GM12872 (cell line): ENCODE measurements around the gene UNC119B.

Experiments
- TF ChIP-seq, protein P1 (sequence below): IDR thresholded peaks from 3 replicates; pipeline ENCODE4 v1.5.1; 2011; ENCODE audit warnings: low read depth, mild to moderate bottlenecking, low read length, moderate library complexity; ENCODE audit not compliant: insufficient read depth

UNC119B gene

DNA sequence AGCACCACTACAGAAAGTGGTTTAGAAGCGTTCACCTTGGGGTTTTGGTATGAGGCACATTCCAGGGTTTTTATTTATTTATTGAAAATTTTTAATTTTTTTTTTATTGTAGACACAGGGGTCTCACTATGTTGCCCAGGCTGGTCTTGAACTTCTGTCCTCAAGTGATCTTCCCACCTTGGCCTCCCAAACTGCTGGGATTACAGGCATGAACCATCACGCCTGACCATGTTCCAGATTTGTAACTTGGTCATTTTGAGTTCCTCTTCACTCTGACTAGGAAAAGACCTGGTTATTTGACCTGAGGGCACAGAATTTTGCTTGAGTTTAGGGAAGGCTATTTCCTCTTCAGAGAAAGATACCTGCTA is 20.2 kb upstream of the UNC119B start:
- TF ChIP-seq, protein P1, sequence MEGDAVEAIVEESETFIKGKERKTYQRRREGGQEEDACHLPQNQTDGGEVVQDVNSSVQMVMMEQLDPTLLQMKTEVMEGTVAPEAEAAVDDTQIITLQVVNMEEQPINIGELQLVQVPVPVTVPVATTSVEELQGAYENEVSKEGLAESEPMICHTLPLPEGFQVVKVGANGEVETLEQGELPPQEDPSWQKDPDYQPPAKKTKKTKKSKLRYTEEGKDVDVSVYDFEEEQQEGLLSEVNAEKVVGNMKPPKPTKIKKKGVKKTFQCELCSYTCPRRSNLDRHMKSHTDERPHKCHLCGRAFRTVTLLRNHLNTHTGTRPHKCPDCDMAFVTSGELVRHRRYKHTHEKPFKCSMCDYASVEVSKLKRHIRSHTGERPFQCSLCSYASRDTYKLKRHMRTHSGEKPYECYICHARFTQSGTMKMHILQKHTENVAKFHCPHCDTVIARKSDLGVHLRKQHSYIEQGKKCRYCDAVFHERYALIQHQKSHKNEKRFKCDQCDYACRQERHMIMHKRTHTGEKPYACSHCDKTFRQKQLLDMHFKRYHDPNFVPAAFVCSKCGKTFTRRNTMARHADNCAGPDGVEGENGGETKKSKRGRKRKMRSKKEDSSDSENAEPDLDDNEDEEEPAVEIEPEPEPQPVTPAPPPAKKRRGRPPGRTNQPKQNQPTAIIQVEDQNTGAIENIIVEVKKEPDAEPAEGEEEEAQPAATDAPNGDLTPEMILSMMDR, result no peak

DNA sequence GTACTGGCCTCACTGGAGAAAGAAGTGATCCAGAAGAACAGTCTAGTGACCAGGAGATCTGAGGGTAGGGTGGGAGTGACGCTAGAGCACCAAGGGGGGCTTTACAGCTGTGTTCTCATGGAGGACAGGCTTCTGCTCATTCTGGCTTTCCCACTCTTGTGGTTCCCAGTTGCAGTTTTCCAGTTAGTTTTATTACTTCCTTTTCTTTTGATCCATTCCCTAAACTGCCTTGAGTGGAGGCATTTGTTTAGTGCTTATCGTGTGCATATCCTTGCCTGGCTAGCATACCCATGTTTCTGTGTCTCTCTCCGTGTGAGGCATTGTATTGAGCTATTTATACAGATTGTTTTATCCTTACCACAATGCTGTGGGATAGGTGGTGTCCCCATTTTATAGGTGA is 19.3 kb upstream of the UNC119B start:
- TF ChIP-seq, protein P1, result no peak

DNA sequence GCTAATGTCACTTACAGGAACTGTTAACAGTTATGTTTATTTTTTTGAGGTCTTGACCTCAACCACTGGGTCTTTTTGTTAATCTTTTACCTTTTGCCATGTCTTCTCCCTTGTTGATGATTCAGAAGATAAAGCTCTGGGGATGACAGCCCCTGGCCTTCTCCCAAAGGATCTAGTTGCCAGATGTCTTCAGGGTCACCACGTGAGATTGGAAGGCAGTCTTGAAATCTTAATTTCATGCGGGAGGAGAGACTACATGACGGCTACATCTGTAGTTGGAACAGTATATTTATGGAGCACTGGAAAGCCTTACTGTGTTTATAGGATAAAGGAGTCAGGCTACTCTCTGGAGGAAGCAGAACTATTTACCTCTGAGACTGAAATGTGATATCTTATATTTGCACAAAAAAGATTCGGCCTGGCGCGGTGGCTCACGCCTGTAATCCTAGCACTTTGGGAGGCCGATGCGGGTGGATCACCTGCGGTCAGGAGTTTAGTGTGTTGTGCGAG is 17.7 kb upstream of the UNC119B start:
- TF ChIP-seq, protein P1, result no peak

DNA sequence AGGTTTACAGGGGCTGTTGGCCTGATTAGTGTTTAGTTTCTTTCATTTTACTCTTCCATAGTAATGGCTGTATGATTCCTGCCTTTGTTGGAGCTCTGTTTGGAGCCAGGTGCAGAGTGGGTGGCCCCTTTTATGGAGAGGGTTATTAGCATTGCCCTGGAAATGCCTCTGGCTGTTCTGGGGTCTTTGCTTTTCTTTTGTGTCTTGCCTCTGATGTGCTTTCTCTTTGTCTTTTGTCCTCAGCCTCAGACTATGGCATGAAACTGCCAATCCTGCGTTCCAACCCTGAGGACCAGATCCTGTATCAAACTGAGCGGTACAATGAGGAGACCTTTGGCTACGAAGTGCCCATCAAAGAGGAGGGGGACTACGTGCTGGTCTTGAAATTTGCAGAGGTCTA is 16.4 kb upstream of the UNC119B start:
- TF ChIP-seq, protein P1, result no peak

DNA sequence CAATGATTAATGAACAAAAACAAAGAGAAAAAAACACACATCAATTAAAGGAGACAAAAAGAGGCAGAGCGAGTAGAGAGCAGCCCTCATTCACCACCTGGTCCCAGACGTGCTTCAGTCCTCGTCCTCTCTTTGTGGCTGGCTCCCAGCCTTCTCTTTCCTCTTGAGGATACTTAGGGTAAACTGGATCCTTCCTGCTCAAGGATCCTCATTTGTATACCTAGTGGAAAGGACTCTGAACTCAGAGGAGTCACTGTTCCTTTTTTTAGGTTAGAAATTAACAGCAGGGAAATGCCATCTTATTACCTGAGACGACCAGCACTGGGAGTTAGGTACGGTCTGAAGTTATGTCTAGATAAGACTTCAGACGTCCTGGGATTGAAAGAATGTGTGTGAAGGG is 13.6 kb upstream of the UNC119B start:
- TF ChIP-seq, protein P1, result no peak

DNA sequence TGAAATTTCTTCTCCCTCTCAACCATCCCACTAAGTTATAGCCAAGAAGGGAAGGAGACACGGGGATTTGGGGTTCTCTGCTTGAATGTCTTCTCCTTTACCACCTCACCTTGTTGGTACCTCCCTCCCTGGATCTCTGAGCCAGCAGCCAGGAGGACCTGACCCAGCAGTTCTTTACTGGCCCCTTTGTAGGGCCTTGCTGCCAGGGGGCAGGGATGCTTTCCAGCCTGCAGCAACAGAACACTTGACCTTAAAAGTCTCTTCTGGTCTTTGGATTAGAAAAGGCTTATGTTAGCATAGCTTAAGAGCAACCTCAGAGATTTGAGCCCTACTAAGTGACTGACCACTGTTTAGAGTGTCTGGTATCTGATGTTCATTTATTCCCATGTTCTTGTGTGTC is 12.9 kb upstream of the UNC119B start:
- TF ChIP-seq, protein P1, result no peak

DNA sequence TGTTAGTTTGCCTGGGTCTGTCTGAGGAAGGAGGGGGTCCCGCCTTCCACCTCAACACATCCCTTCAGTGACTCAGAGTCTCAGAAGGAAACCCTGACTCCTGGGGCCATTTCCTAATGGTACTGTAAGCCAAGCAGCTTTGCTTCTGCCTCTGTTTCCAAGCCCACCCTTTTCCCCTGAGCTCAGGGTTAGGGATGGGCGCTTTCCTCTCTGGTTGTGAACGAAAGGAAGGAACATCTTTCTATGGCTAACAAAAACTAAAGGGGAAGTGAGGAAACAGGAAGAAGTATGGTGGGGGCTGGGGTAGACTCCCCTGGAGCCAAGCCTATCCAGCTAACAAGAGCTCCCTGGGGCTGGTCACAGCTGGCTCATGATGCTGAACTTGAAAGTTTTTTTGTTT is 11.6 kb upstream of the UNC119B start:
- TF ChIP-seq, protein P1, result no peak

DNA sequence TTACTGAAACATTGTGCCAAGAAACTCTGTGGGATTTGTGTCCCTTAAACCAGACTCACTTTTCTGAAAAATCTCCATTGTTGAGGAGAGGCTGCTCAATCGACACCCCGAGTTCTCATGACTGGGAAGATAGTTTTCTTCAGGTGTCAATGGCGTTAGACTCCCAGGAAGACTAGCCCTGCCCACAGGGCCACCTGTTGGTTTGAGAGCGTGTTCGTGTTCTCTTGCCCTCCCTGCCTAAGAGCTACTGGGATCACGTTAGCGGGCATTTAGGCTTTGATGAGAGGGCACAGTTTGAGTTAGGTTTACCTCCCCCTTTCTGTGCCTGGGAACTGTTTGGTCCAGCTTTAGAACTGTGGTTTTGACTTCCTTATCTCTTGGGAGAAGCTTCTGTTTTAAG is 10.7 kb upstream of the UNC119B start:
- TF ChIP-seq, protein P1, result no peak
